Neural cell (in vitro differentiated cells): ENCODE measurements around the gene MBNL2. TPM values are rescaled to one million over a fixed set of nuclear protein-coding genes. Genes with fewer than 3 reads are reported as not detected.

ENCODE experiments used
- H2AFZ ChIP-seq: fragments of 200-600, 300-800 bp; sonication (generic), shearing (Covaris generic); 2 replicates; pipeline ENCODE4 v1.6.0; 2014; ENCODE audit warnings: low read depth, mild to moderate bottlenecking, antibody characterized with exemption, low read length, moderate library complexity
- H3F3A ChIP-seq: fragments of 200-600 bp; shearing (Covaris generic); 2 replicates; pipeline ENCODE4 v1.6.1; 2016; ENCODE audit warnings: mild to moderate bottlenecking, moderate library complexity, mixed read lengths, antibody characterized with exemption, low read length; ENCODE audit not compliant: insufficient read depth, poor library complexity, severe bottlenecking
- H3K27ac ChIP-seq: fragments of 200-600, 300-800 bp; sonication (generic), shearing (Covaris generic); 2 replicates; pipeline ENCODE4 v1.5.1; 2014; ENCODE audit warnings: mild to moderate bottlenecking, low read length, moderate library complexity
- H3K27me3 ChIP-seq: fragments of 300-800, 200-600 bp; sonication (generic), shearing (Covaris generic); 2 replicates; pipeline ENCODE4 v1.6.0; 2014; ENCODE audit warnings: mild to moderate bottlenecking, low read depth, low read length, moderate library complexity; ENCODE audit not compliant: insufficient read depth
- H3K36me3 ChIP-seq: fragments of 300-800, 200-600 bp; sonication (generic), shearing (Covaris generic); 2 replicates; pipeline ENCODE4 v1.5.1; 2014; ENCODE audit warnings: mild to moderate bottlenecking, antibody characterized with exemption, low read length, moderate library complexity; ENCODE audit not compliant: insufficient read depth
- H3K4me2 ChIP-seq: fragments of 300-800, 200-600 bp; sonication (generic), shearing (Covaris generic); 2 replicates; pipeline ENCODE4 v1.6.0; 2014; ENCODE audit warnings: mild to moderate bottlenecking, low read length
- H3K4me3 ChIP-seq: fragments of 300-800, 200-600 bp; sonication (generic), shearing (Covaris generic); 2 replicates; pipeline ENCODE4 v1.5.1; 2014; ENCODE audit warnings: mild to moderate bottlenecking, low read length, moderate library complexity
- H3K79me2 ChIP-seq: fragments of 200-600 bp; shearing (Covaris generic); replicated peaks from 2 replicates; pipeline ENCODE4 v1.6.0; 2014; ENCODE audit warnings: mild to moderate bottlenecking, low read length, moderate library complexity; ENCODE audit not compliant: insufficient read depth
- H3K9ac ChIP-seq: fragments of 300-800, 200-600 bp; sonication (generic), shearing (Covaris generic); 2 replicates; pipeline ENCODE4 v1.6.1; 2016; ENCODE audit warnings: mild to moderate bottlenecking, low read length, mixed read lengths
- H3K9me2 ChIP-seq: fragments of 200-600 bp; shearing (Covaris generic); 2 replicates; pipeline ENCODE4 v1.6.1; 2016; ENCODE audit warnings: mild to moderate bottlenecking, low read length, mixed read lengths; ENCODE audit not compliant: insufficient read depth
- H3K9me3 ChIP-seq: fragments of 200-600, 300-800 bp; sonication (generic), shearing (Covaris generic); 2 replicates; pipeline ENCODE4 v1.6.1; 2016; ENCODE audit warnings: mild to moderate bottlenecking, mixed run types, low read length, moderate library complexity, mixed read lengths
- H4K20me1 ChIP-seq: fragments of 200-600 bp; shearing (Covaris generic); 2 replicates; pipeline ENCODE4 v1.6.1; 2016; ENCODE audit warnings: mild to moderate bottlenecking, mixed run types; ENCODE audit not compliant: insufficient read depth
- CTCF ChIP-seq: fragments of 450-650 bp; IDR thresholded peaks from 2 replicates; pipeline ENCODE4 v1.5.1; 2014; ENCODE audit warnings: antibody characterized with exemption, mild to moderate bottlenecking, moderate library complexity; ENCODE audit not compliant: poor library complexity, severe bottlenecking
- EP300 ChIP-seq: fragments of 450-650 bp; conservative IDR thresholded peaks from 2 replicates; pipeline ENCODE4 v1.6.1; 2014; ENCODE audit warnings: antibody characterized with exemption, mild to moderate bottlenecking, moderate library complexity; ENCODE audit not compliant: poor library complexity, severe bottlenecking
- EZH2 ChIP-seq: fragments of 200-600, 300-800 bp; shearing (Covaris generic), sonication (generic); IDR thresholded peaks from 2 replicates; pipeline ENCODE4 v1.6.1; 2014; ENCODE audit warnings: antibody characterized with exemption, low read length, borderline replicate concordance, mild to moderate bottlenecking; ENCODE audit not compliant: insufficient read depth, poor library complexity, severe bottlenecking
- MXI1 ChIP-seq: fragments of 450-650 bp; conservative IDR thresholded peaks from 2 replicates; pipeline ENCODE4 v1.6.1; 2014; ENCODE audit warnings: antibody characterized with exemption, mild to moderate bottlenecking; ENCODE audit not compliant: poor library complexity, severe bottlenecking
- POLR2AphosphoS5 ChIP-seq: IDR thresholded peaks from 2 replicates; pipeline ENCODE4 v1.6.1; 2012
- RAD21 ChIP-seq: fragments of 450-650 bp; conservative IDR thresholded peaks from 2 replicates; pipeline ENCODE4 v1.6.1; 2014; ENCODE audit warnings: antibody characterized with exemption, mild to moderate bottlenecking, moderate library complexity
- REST ChIP-seq: IDR thresholded peaks from 2 replicates; pipeline ENCODE4 v1.6.1; 2012; ENCODE audit warnings: borderline replicate concordance
- SMC3 ChIP-seq: fragments of 450-650 bp; conservative IDR thresholded peaks from 2 replicates; pipeline ENCODE4 v1.6.1; 2014; ENCODE audit warnings: antibody characterized with exemption, mild to moderate bottlenecking, moderate library complexity; ENCODE audit not compliant: poor library complexity
- TAF1 ChIP-seq: IDR thresholded peaks from 2 replicates; pipeline ENCODE4 v1.6.1; 2012; ENCODE audit warnings: low read depth
- polyA plus RNA-seq: library from polyadenylated mRNA; depleted of rRNA; stranded (reverse); fragments of >200 nt; gene quantifications from 2 replicates; pipeline ENCODE4 v1.2.3, GENCODE V29; 2014

The MBNL2 gene
- polyA plus RNA-seq, 1 donor from 2014 or later = 4.3 TPM

GRCh38 chr13:97252735-97253134 is 30.6 kb downstream of the MBNL2 start:
- Histone ChIP-seq H3K9ac (no peak overlapping the region), H3K4me3 (no peak overlapping the region), H3K27me3 (no peaks in the 10 kb centered on the region), H3K27ac (no peak overlapping the region), H3K79me2 (no peaks in the 10 kb centered on the region), H2AFZ (no peak overlapping the region), H3K4me2 (no peak overlapping the region), H3K36me3 (no peaks in the 10 kb centered on the region), H3F3A (no peaks in the 10 kb centered on the region), H3K9me3 (no peaks in the 10 kb centered on the region), H3K9me2 (no peaks in the 10 kb centered on the region), H4K20me1 (no peaks in the 10 kb centered on the region)
- TF ChIP-seq TAF1 (no peak), POLR2AphosphoS5 (no peak), EZH2 (no peak)

- no peaks in the 10 kb centered on the region for H3K27me3 ChIP-seq
- no peak overlapping the region for H3K9ac ChIP-seq
- H3K36me3 ChIP-seq = no peaks in the 10 kb centered on the region
- H3F3A ChIP-seq = no peaks in the 10 kb centered on the region
- H3K27ac ChIP-seq = no peak overlapping the region
- no peak overlapping the region for H3K4me3 ChIP-seq
- H4K20me1 ChIP-seq = no peaks in the 10 kb centered on the region
- TF ChIP-seq SMC3 (no peak), CTCF (no peak), POLR2AphosphoS5 (no peak), MXI1 (no peak), REST (no peak), EZH2 (no peak), EP300 (no peak), TAF1 (no peak)
- no peaks in the 10 kb centered on the region for H3K9me2 ChIP-seq
- no peak overlapping the region for H3K4me2 ChIP-seq
- no peak overlapping the region for H2AFZ ChIP-seq
- H3K79me2 ChIP-seq = no peaks in the 10 kb centered on the region
- H3K9me3 ChIP-seq = no peaks in the 10 kb centered on the region
Observed at GRCh38 chr13:97253581-97254293, 31.6 kb downstream of the MBNL2 start.

- Histone ChIP-seq H3K79me2 (no peaks in the 10 kb centered on the region), H3K36me3 (no peaks in the 10 kb centered on the region), H3K9me3 (no peaks in the 10 kb centered on the region), H3K27ac (no peak overlapping the region), H3K9ac (no peak overlapping the region), H3F3A (no peaks in the 10 kb centered on the region), H3K9me2 (no peaks in the 10 kb centered on the region), H3K4me2 (no peak overlapping the region), H3K27me3 (no peaks in the 10 kb centered on the region), H3K4me3 (no peak overlapping the region), H4K20me1 (no peaks in the 10 kb centered on the region), H2AFZ (no peak overlapping the region)
- TF ChIP-seq TAF1 = no peak
- TF ChIP-seq CTCF = no peak
- no peak for TF ChIP-seq MXI1
- no peak for TF ChIP-seq SMC3
- no peak for TF ChIP-seq EZH2
- no peak for TF ChIP-seq POLR2AphosphoS5
- no peak for TF ChIP-seq RAD21
- TF ChIP-seq REST = no peak
- TF ChIP-seq EP300 = no peak
Observed at GRCh38 chr13:97254816-97255215, 32.7 kb downstream of the MBNL2 start.
